Activated CD4-positive, alpha-beta T cell treated with anti-CD3 and anti-CD28 coated beads for 36 hours (primary cell): Measurements from ENCODE around the gene SNAI3. TPM values are rescaled to one million over a fixed set of nuclear protein-coding genes. Genes with fewer than 3 reads are reported as not detected.

Source experiments
- ATAC-seq: fragments of 200-7000 bp; cut with Tn5 transposase; one replicate; pipeline ENCODE4 v1.10.0; 2021; ENCODE audit warnings: mild to moderate bottlenecking, moderate library complexity
- CTCF ChIA-PET: fragments of 350-600 bp; sonication (Branson Sonifier 250); formaldehyde crosslinking; loops from one replicate; lab custom pipeline; 2021; ENCODE audit warnings: antibody characterized with exemption; lab: Charles Lee
- POLR2A ChIA-PET: fragments of 350-600 bp; sonication (Branson Sonifier 250); formaldehyde crosslinking; loops from one replicate; lab custom pipeline; 2021; ENCODE audit warnings: antibody characterized with exemption, inconsistent platforms; lab: Charles Lee
- DNase-seq: peaks from one replicate; pipeline ENCODE4 v3.0.0-alpha.2; 2020
- H3K27ac Mint-ChIP-seq: one replicate; pipeline ENCODE4 v1.8.0; 2021; ENCODE audit warnings: mixed read lengths
- H3K27me3 Mint-ChIP-seq: one replicate; pipeline ENCODE4 v1.8.0; 2021; ENCODE audit warnings: mixed read lengths
- H3K36me3 Mint-ChIP-seq: one replicate; pipeline ENCODE4 v1.8.0; 2021; ENCODE audit warnings: low read depth, mixed read lengths
- H3K4me1 Mint-ChIP-seq: one replicate; pipeline ENCODE4 v1.8.0; 2021; ENCODE audit warnings: mixed read lengths
- H3K4me3 Mint-ChIP-seq: one replicate; pipeline ENCODE4 v1.8.0; 2021; ENCODE audit warnings: mild to moderate bottlenecking, moderate library complexity, mixed read lengths
- H3K9me3 Mint-ChIP-seq: one replicate; pipeline ENCODE4 v1.8.0; 2021; ENCODE audit warnings: low read depth, mixed read lengths
- intact Hi-C, 2 experiments: fragments of 100-400 bp; cut with DNase I in 1 of 2; cut with micrococcal nuclease in 1 of 2; formaldehyde crosslinking; loops; one replicate each; pipeline versions ENCODE4 v1.14.2 to v1.15.1; 2022 to 2024; cut with DNase I, micrococcal nuclease
- total RNA-seq, 2 experiments: library from RNA; stranded (reverse); gene quantifications; one replicate each; pipeline ENCODE4 v1.2.3, GENCODE V29; 2021

Gene SNAI3
- total RNA-seq, 2 experiments from 2014 or later = 3.6 to 4.1 TPM

GRCh38 chr16:88701581-88702370, 15.5 kb upstream of the SNAI3 start:
- peak overlapping the region; percentile 97 for H3K27ac Mint-ChIP-seq
- peak overlapping the region; percentile 92 for H3K4me3 Mint-ChIP-seq
- no peaks in the 10 kb centered on the region for H3K27me3 Mint-ChIP-seq
- ChIA-PET CTCF (interaction anchor here (0.9 to 2.3 kb wide), 6 partner anchors 15 to 257 kb away, joined by 3 to 7 read pairs (median 4); no protein-coding TSS in a partner anchor), POLR2A (interaction anchor here (0.9 to 2.6 kb wide), 2 partner anchors 14 to 111 kb away, joined by 4 to 7 read pairs; no protein-coding TSS in a partner anchor)
- peaks cover 55% of the 10 kb centered on the region for H3K4me1 Mint-ChIP-seq
- intact Hi-C loops = loop anchor here (1.0 to 5.0 kb wide), 12 partner anchors 15 to 1309 kb away; partner anchors contain the start of genes CYBA (in 2 of the 2), MVD (in 2 of the 2), SNAI3 (in 2 of the 2) and BANP (in 1 of the 2)
- peaks cover 33% of the 10 kb centered on the region for H3K36me3 Mint-ChIP-seq
- ATAC-seq (no peak), DNase-seq (peak; percentile 46)
- H3K9me3 Mint-ChIP-seq = no peaks in the 10 kb centered on the region

GRCh38 chr16:88700636-88701482, 14.6 kb upstream of the SNAI3 start:
- DNase-seq (peak; percentile 98), ATAC-seq (peak; percentile 80)
- POLR2A ChIA-PET = interaction anchor here (0.6 to 2.6 kb wide), 4 partner anchors 14 to 109 kb away, joined by 3 to 7 read pairs (median 3); no protein-coding TSS in a partner anchor
- intact Hi-C loops = loop anchor here (1.0 to 5.0 kb wide), 10 partner anchors 14 to 1309 kb away; partner anchors contain the start of genes MVD (in 2 of the 2), SNAI3 (in 2 of the 2), CYBA (in 1 of the 2) and MAP1LC3B (in 1 of the 2)
- H3K27ac Mint-ChIP-seq = peak overlapping the region; percentile 97
- peak overlapping the region; percentile 92 for H3K4me3 Mint-ChIP-seq
- H3K9me3 Mint-ChIP-seq = no peaks in the 10 kb centered on the region
- H3K27me3 Mint-ChIP-seq = no peaks in the 10 kb centered on the region
- peaks cover 55% of the 10 kb centered on the region for H3K4me1 Mint-ChIP-seq
- H3K36me3 Mint-ChIP-seq = peaks cover 33% of the 10 kb centered on the region
- CTCF ChIA-PET = interaction anchor here (0.7 to 2.3 kb wide), 4 partner anchors 14 to 75 kb away, joined by 5 to 7 read pairs (median 6); no protein-coding TSS in a partner anchor

- ATAC-seq = no peak
- H3K4me1 Mint-ChIP-seq = peaks cover 55% of the 10 kb centered on the region
- POLR2A ChIA-PET = interaction anchor here (0.6 to 2.6 kb wide), 4 partner anchors 13 to 110 kb away, joined by 3 to 7 read pairs (median 3); no protein-coding TSS in a partner anchor
Measured at GRCh38 chr16:88700322-88700635, 14.0 kb upstream of the SNAI3 start.

GRCh38 chr16:88699180-88699579, 12.9 kb upstream of the SNAI3 start:
- no peak overlapping the region for H3K4me3 Mint-ChIP-seq
- no peak for DNase-seq
- no peak for ATAC-seq

More at GRCh38 chr16:88700322-88700635, 14.0 kb upstream of the SNAI3 start:
- CTCF ChIA-PET = interaction anchor here (1.3 kb wide), 1 partner anchor 15 kb away, joined by 6 read pairs; no protein-coding TSS in a partner anchor
- intact Hi-C loops = loop anchor here (2.0 to 5.0 kb wide), 4 partner anchors 13 to 1308 kb away; partner anchors contain the start of genes MAP1LC3B (in 1 of the 2), SNAI3 (in 1 of the 2) and ZFPM1 (in 1 of the 2)
- Mint-ChIP-seq H3K27me3 (no peaks in the 10 kb centered on the region), H3K9me3 (no peaks in the 10 kb centered on the region), H3K27ac (peak overlapping the region; percentile 97), H3K4me3 (peak overlapping the region; percentile 92), H3K36me3 (peaks cover 31% of the 10 kb centered on the region)
- no peak for DNase-seq

GRCh38 chr16:88698646-88699045, 12.3 kb upstream of the SNAI3 start:
- Mint-ChIP-seq H3K27me3 (no peaks in the 10 kb centered on the region), H3K4me3 (no peak overlapping the region), H3K4me1 (peaks cover 46% of the 10 kb centered on the region), H3K9me3 (no peaks in the 10 kb centered on the region), H3K27ac (no peak overlapping the region), H3K36me3 (peaks cover 29% of the 10 kb centered on the region)
- intact Hi-C loops = no loop called here
- CTCF ChIA-PET = no interaction called here
- DNase-seq (no peak), ATAC-seq (no peak)
- POLR2A ChIA-PET = no interaction called here

More at GRCh38 chr16:88699180-88699579, 12.9 kb upstream of the SNAI3 start:
- POLR2A ChIA-PET = no interaction called here
- H3K27me3 Mint-ChIP-seq = no peaks in the 10 kb centered on the region
- H3K4me1 Mint-ChIP-seq = peaks cover 49% of the 10 kb centered on the region
- intact Hi-C loops = no loop called here
- no peak overlapping the region for H3K27ac Mint-ChIP-seq
- H3K9me3 Mint-ChIP-seq = no peaks in the 10 kb centered on the region
- CTCF ChIA-PET = no interaction called here
- H3K36me3 Mint-ChIP-seq = peaks cover 29% of the 10 kb centered on the region

GRCh38 chr16:88697831-88698615, 11.7 kb upstream of the SNAI3 start:
- peak; percentile 48 for DNase-seq

GRCh38 chr16:88697116-88697830, 11.0 kb upstream of the SNAI3 start:
- intact Hi-C loops = no loop called here
- Mint-ChIP-seq H3K27ac (no peak overlapping the region), H3K27me3 (no peaks in the 10 kb centered on the region), H3K9me3 (no peaks in the 10 kb centered on the region), H3K4me1 (peaks cover 45% of the 10 kb centered on the region), H3K4me3 (no peak overlapping the region), H3K36me3 (peaks cover 22% of the 10 kb centered on the region)
- CTCF ChIA-PET = interaction anchor here (0.5 kb wide), 1 partner anchor 19 kb away, joined by 3 read pairs; no protein-coding TSS in a partner anchor
- no peak for ATAC-seq
- DNase-seq = no peak
- POLR2A ChIA-PET = no interaction called here

More at GRCh38 chr16:88697831-88698615, 11.7 kb upstream of the SNAI3 start:
- CTCF ChIA-PET = no interaction called here
- ATAC-seq = no peak
- H3K27me3 Mint-ChIP-seq = no peaks in the 10 kb centered on the region
- H3K27ac Mint-ChIP-seq = no peak overlapping the region
- H3K36me3 Mint-ChIP-seq = peaks cover 27% of the 10 kb centered on the region
- H3K9me3 Mint-ChIP-seq = no peaks in the 10 kb centered on the region
- intact Hi-C loops = no loop called here
- no peak overlapping the region for H3K4me3 Mint-ChIP-seq
- H3K4me1 Mint-ChIP-seq = peaks cover 43% of the 10 kb centered on the region
- POLR2A ChIA-PET = no interaction called here

- ChIA-PET POLR2A (no interaction called here), CTCF (interaction anchor here (0.5 to 1.5 kb wide), 2 partner anchors 19 to 21 kb away, joined by 3 read pairs; no protein-coding TSS in a partner anchor)
- H3K4me1 Mint-ChIP-seq = peaks cover 45% of the 10 kb centered on the region
- no peak overlapping the region for H3K4me3 Mint-ChIP-seq
- no peaks in the 10 kb centered on the region for H3K27me3 Mint-ChIP-seq
- intact Hi-C loops = no loop called here
- DNase-seq (no peak), ATAC-seq (no peak)
- peaks cover 22% of the 10 kb centered on the region for H3K36me3 Mint-ChIP-seq
- no peak overlapping the region for H3K27ac Mint-ChIP-seq
- no peaks in the 10 kb centered on the region for H3K9me3 Mint-ChIP-seq
Measured at GRCh38 chr16:88696441-88696840, 10.1 kb upstream of the SNAI3 start.

GRCh38 chr16:88695753-88696152, 9.4 kb upstream of the SNAI3 start:
- Mint-ChIP-seq H3K27me3 (no peaks in the 10 kb centered on the region), H3K4me3 (no peak overlapping the region), H3K27ac (no peak overlapping the region), H3K4me1 (peaks cover 48% of the 10 kb centered on the region), H3K36me3 (peaks cover 22% of the 10 kb centered on the region), H3K9me3 (no peaks in the 10 kb centered on the region)
- ChIA-PET CTCF (interaction anchor here (1.5 kb wide), 1 partner anchor 21 kb away, joined by 3 read pairs; no protein-coding TSS in a partner anchor), POLR2A (no interaction called here)
- ATAC-seq (no peak), DNase-seq (no peak)
- intact Hi-C loops = no loop called here

GRCh38 chr16:88695218-88695617, 8.9 kb upstream of the SNAI3 start:
- ChIA-PET CTCF (interaction anchor here (1.5 kb wide), 1 partner anchor 20 kb away, joined by 3 read pairs; no protein-coding TSS in a partner anchor), POLR2A (no interaction called here)
- Mint-ChIP-seq H3K4me3 (no peak overlapping the region), H3K27ac (no peak overlapping the region), H3K36me3 (peaks cover 18% of the 10 kb centered on the region), H3K9me3 (no peaks in the 10 kb centered on the region), H3K4me1 (peaks cover 49% of the 10 kb centered on the region), H3K27me3 (no peaks in the 10 kb centered on the region)
- intact Hi-C loops = no loop called here
- ATAC-seq (no peak), DNase-seq (no peak)
